MM.1S (cell line): ENCODE data around the gene TSPO2.

Source experiments
- EZH2phosphoT487 ChIP-seq: fragments of 300-600 bp; sonication (generic); IDR thresholded peaks from 2 replicates; pipeline ENCODE4 v1.6.1; 2018; ENCODE audit warnings: antibody characterized with exemption, low read length
- TF ChIP-seq, protein P1 (sequence below): fragments of 300-600 bp; sonication (generic); IDR thresholded peaks from 2 replicates; pipeline ENCODE4 v1.5.1; 2016; ENCODE audit warnings: antibody characterized with exemption, low read length, mixed read lengths

DNA sequence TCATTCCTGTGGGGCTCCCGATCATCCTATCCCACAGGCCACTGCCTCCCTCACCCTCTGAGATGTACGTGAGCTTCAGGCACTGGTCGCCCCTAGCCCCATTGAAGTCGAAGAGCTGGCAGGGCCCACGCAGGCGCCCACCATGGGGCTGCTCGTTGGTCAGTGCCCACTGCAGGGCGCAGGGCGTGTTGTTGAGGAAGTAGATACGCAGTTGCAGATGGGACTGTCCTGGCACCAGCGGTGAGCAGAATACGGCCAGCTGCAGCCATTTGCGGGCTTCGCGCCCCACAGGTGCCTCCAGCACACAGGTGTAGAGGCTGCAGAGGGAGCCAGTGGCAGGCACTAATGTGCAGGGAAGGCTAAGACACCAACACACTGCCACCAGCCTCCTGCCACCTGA lies 9.4 kb upstream of the TSPO2 start:
- TF ChIP-seq, protein P1, sequence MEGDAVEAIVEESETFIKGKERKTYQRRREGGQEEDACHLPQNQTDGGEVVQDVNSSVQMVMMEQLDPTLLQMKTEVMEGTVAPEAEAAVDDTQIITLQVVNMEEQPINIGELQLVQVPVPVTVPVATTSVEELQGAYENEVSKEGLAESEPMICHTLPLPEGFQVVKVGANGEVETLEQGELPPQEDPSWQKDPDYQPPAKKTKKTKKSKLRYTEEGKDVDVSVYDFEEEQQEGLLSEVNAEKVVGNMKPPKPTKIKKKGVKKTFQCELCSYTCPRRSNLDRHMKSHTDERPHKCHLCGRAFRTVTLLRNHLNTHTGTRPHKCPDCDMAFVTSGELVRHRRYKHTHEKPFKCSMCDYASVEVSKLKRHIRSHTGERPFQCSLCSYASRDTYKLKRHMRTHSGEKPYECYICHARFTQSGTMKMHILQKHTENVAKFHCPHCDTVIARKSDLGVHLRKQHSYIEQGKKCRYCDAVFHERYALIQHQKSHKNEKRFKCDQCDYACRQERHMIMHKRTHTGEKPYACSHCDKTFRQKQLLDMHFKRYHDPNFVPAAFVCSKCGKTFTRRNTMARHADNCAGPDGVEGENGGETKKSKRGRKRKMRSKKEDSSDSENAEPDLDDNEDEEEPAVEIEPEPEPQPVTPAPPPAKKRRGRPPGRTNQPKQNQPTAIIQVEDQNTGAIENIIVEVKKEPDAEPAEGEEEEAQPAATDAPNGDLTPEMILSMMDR: no peak
- no peak for TF ChIP-seq EZH2phosphoT487
